ENCODE data around the gene EIF2A. TPM values are rescaled to one million over a fixed set of nuclear protein-coding genes. Genes with fewer than 3 reads are reported as not detected.

The EIF2A gene
- total and polyA plus RNA-seq, 9 of the 15 experiments (the other 6 are each of a cell fraction or from before 2014, with no cell fraction given): 106 to 192 (median 168) TPM

DNA sequence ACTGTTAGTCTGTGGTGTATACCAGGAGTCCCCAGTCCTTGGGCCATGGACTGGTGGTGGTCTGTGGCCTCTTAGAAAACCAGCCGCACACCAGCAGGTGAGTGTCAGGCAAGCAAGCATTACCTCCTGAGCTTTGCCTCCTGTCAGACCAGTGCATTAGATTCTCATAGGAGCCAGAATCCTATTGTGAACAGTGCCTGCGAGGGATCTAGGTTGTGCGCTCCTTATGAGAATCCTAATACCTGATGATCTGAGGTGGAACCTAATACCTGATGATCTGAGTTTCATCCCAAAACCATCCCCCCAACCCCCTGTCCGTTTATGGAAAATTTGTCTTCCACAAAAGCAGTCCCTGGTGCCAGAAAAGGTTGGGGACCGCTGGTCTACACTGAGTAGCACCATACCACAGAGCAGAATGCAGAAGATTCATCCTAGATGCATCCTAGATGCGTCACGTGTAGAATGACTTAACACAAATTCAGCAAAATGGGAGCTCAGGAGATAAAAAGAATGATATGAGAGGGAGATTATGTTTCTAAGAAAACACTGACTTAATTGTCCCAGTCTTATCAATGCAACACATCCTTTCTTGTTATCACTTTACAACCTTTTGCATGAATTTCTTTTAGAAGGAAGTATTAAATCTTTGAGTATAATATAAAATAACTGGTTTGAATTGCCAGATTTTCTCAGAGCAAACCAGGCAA is 85.1 kb downstream of the EIF2A start (continued):
- TF ChIP-seq, protein P1, sequence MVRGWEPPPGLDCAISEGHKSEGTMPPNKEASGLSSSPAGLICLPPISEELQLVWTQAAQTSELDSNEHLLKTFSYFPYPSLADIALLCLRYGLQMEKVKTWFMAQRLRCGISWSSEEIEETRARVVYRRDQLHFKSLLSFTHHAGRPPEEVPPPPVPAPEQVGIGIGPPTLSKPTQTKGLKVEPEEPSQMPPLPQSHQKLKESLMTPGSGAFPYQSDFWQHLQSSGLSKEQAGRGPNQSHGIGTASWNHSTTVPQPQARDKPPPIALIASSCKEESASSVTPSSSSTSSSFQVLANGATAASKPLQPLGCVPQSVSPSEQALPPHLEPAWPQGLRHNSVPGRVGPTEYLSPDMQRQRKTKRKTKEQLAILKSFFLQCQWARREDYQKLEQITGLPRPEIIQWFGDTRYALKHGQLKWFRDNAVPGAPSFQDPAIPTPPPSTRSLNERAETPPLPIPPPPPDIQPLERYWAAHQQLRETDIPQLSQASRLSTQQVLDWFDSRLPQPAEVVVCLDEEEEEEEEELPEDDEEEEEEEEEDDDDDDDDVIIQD (CRISPR knock-in tag; IDR thresholded peaks at IDR 0.05): no peak
- no peak for TF ChIP-seq NONO (IDR thresholded peaks at IDR 0.05; ENCODE audit: low read depth in 2 of 2, low read length in 1 of 2)
- TF ChIP-seq PCBP2 (IDR thresholded peaks at IDR 0.05; ENCODE audit: low read depth, low read length, poor library complexity, severe bottlenecking): no peak
- TF ChIP-seq, protein P2, sequence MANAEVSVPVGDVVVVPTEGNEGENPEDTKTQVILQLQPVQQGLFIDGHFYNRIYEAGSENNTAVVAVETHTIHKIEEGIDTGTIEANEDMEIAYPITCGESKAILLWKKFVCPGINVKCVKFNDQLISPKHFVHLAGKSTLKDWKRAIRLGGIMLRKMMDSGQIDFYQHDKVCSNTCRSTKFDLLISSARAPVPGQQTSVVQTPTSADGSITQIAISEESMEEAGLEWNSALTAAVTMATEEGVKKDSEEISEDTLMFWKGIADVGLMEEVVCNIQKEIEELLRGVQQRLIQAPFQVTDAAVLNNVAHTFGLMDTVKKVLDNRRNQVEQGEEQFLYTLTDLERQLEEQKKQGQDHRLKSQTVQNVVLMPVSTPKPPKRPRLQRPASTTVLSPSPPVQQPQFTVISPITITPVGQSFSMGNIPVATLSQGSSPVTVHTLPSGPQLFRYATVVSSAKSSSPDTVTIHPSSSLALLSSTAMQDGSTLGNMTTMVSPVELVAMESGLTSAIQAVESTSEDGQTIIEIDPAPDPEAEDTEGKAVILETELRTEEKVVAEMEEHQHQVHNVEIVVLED (CRISPR knock-in tag; IDR thresholded peaks at IDR 0.05): no peak
- TF ChIP-seq ZFP36 (IDR thresholded peaks at IDR 0.05; ENCODE audit: low read depth, low read length, partially characterized antibody): no peak
- TF ChIP-seq EP300 (IDR thresholded peaks at IDR 0.05; ENCODE audit: low read length): peak; percentile 68
- no peak for TF ChIP-seq CHD4 (IDR thresholded peaks at IDR 0.05; ENCODE audit: insufficient read depth, insufficient replicate concordance, low read depth, low read length, poor library complexity, severe bottlenecking)
- TF ChIP-seq, protein P3, sequence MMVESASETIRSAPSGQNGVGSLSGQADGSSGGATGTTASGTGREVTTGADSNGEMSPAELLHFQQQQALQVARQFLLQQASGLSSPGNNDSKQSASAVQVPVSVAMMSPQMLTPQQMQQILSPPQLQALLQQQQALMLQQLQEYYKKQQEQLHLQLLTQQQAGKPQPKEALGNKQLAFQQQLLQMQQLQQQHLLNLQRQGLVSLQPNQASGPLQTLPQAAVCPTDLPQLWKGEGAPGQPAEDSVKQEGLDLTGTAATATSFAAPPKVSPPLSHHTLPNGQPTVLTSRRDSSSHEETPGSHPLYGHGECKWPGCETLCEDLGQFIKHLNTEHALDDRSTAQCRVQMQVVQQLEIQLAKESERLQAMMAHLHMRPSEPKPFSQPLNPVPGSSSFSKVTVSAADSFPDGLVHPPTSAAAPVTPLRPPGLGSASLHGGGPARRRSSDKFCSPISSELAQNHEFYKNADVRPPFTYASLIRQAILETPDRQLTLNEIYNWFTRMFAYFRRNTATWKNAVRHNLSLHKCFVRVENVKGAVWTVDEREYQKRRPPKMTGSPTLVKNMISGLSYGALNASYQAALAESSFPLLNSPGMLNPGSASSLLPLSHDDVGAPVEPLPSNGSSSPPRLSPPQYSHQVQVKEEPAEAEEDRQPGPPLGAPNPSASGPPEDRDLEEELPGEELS (CRISPR knock-in tag; IDR thresholded peaks at IDR 0.05; ENCODE audit: borderline replicate concordance): no peak
- no peak for TF ChIP-seq BCOR (IDR thresholded peaks at IDR 0.05)
- TF ChIP-seq SIN3A (IDR thresholded peaks at IDR 0.05; ENCODE audit: borderline replicate concordance in 2 of 2, control insufficient read depth in 1 of 2, low read depth in 2 of 2, low read length in 2 of 2): no peak
- TF ChIP-seq ATF7 (IDR thresholded peaks at IDR 0.05): no peak
- TF ChIP-seq CBX1 (IDR thresholded peaks at IDR 0.05; ENCODE audit: low read depth): no peak
- TF ChIP-seq TRIM28 (IDR thresholded peaks at IDR 0.05): no peak
- TF ChIP-seq FOXJ2 (tag; IDR thresholded peaks at IDR 0.05): peak; percentile 77; the same call in 1 of the 2 replicates
- no peak for TF ChIP-seq ILK (tag; IDR thresholded peaks at IDR 0.05; ENCODE audit: borderline replicate concordance, low read depth)
- TF ChIP-seq CBFA2T2 (conservative IDR thresholded peaks at IDR 0.05): peak; percentile 56
- no peak for TF ChIP-seq ZNF224 (CRISPR knock-in tag; IDR thresholded peaks at IDR 0.05)
- no peak for TF ChIP-seq ZFPM2 (CRISPR knock-in tag; IDR thresholded peaks at IDR 0.05)
- no peak for TF ChIP-seq EP400 (IDR thresholded peaks at IDR 0.05)
- TF ChIP-seq KLF1 (tag; IDR thresholded peaks at IDR 0.05): no peak
- TF ChIP-seq BRF1 (IDR thresholded peaks at IDR 0.05; ENCODE audit: borderline replicate concordance, extremely low read depth, insufficient read length): no peak
- TF ChIP-seq KDM5B (IDR thresholded peaks at IDR 0.05; ENCODE audit: insufficient replicate concordance, low read depth, low read length): no peak
